Measurements from ENCODE around the gene FAM229B.

Gene FAM229B

DNA sequence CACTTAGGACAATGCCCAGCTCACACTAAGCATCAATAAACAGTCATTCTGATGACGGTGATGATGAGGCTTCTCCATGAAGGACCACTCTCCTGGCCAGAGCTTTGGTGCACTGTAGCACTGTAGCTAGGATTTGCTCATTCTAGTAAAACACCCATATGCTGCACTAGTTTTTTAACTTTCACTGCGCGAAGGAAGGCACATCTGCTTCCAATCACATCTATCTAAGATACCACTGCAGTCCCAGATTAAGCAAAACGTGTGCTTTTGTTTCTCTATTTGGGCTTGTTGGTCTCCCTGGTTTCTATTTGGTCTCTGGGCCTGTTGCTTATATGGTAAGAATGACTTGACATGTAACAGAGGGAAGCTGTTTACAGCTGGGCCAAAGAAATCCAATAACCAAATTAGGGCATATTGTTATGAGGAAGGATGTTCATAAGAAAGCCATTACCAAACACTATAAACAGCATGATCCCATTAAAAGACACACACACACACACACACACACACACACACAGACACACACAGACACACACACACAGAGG is 62.4 kb downstream of the FAM229B start:
- H3K9ac ChIP-seq: no peak overlapping the region
- no peak overlapping the region for H3K4me3 ChIP-seq (ENCODE audit: low read depth, low read length)
- no peaks in the 10 kb centered on the region for H3K4me1 ChIP-seq
- H2AFZ ChIP-seq: no peak overlapping the region
- TF ChIP-seq, protein P1, sequence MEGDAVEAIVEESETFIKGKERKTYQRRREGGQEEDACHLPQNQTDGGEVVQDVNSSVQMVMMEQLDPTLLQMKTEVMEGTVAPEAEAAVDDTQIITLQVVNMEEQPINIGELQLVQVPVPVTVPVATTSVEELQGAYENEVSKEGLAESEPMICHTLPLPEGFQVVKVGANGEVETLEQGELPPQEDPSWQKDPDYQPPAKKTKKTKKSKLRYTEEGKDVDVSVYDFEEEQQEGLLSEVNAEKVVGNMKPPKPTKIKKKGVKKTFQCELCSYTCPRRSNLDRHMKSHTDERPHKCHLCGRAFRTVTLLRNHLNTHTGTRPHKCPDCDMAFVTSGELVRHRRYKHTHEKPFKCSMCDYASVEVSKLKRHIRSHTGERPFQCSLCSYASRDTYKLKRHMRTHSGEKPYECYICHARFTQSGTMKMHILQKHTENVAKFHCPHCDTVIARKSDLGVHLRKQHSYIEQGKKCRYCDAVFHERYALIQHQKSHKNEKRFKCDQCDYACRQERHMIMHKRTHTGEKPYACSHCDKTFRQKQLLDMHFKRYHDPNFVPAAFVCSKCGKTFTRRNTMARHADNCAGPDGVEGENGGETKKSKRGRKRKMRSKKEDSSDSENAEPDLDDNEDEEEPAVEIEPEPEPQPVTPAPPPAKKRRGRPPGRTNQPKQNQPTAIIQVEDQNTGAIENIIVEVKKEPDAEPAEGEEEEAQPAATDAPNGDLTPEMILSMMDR (IDR thresholded peaks at IDR 0.05): no peak
- H3K36me3 ChIP-seq (ENCODE audit: control insufficient read depth, insufficient read depth, low read length): no peaks in the 10 kb centered on the region
- H3K79me2 ChIP-seq: no peaks in the 10 kb centered on the region
- no peak overlapping the region for H3K4me2 ChIP-seq (ENCODE audit: low read length)
- H3K9me3 ChIP-seq (ENCODE audit: control insufficient read depth, low read length): no peaks in the 10 kb centered on the region
- H3K27ac ChIP-seq: no peak overlapping the region
- no peaks in the 10 kb centered on the region for H3K27me3 ChIP-seq (ENCODE audit: control insufficient read depth, insufficient read depth, low read length)

DNA sequence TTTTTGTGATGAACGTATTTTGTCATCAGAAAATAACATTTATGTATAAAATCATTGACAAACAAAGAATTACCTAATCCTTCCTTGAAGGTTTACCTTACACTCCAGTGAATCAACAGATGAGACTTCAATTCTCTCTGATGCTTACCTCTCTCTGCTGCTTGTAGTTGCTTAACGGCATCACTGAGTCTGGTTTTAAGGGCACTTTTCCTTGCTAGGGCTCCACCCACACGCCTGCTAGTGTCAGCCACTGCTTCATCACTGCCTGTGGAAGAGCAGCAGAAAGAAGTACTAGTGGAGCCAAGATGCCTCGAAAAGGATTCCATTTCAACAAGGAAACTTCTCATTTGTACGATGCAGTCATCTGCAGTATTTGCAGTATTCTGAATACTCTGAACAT is 63.0 kb downstream of the FAM229B start:
- Histone ChIP-seq H3K9me3 (ENCODE audit: control insufficient read depth, low read length) (no peaks in the 10 kb centered on the region), H3K27me3 (ENCODE audit: control insufficient read depth, insufficient read depth, low read length) (no peaks in the 10 kb centered on the region), H3K4me2 (ENCODE audit: low read length) (no peak overlapping the region), H3K9ac (no peak overlapping the region), H3K4me3 (ENCODE audit: low read depth, low read length) (no peak overlapping the region), H2AFZ (no peak overlapping the region), H3K27ac (no peak overlapping the region), H3K36me3 (ENCODE audit: control insufficient read depth, insufficient read depth, low read length) (no peaks in the 10 kb centered on the region), H3K4me1 (no peaks in the 10 kb centered on the region), H3K79me2 (no peaks in the 10 kb centered on the region)
- TF ChIP-seq, protein P1 (IDR thresholded peaks at IDR 0.05): no peak

Measured in parathyroid adenoma (tissue), 2 donors.